NCI-H2029 treated with DMSO at 0.1 percent for 48 hours (cell line): ENCODE data around the gene UBL3.

ENCODE experiments used
- DNase-seq: peaks from one replicate; lab custom pipeline; 2025; lab: John Stamatoyannopoulos, UW

Gene UBL3

GRCh38 chr13:29857085-29857484, 6.7 kb upstream of the UBL3 start:
- DNase-seq, result no peak

- no peak for DNase-seq
Observed at GRCh38 chr13:29856426-29856825, 6.0 kb upstream of the UBL3 start.

- no peak for DNase-seq
Observed at GRCh38 chr13:29855784-29856183, 5.4 kb upstream of the UBL3 start.

- DNase-seq, result no peak
Observed at GRCh38 chr13:29855009-29855408, 4.6 kb upstream of the UBL3 start.

GRCh38 chr13:29853131-29853530, 2.7 kb upstream of the UBL3 start:
- no peak for DNase-seq

- no peak for DNase-seq
Observed at GRCh38 chr13:29852472-29853054, 2.1 kb upstream of the UBL3 start.

- DNase-seq, result no peak
Observed at GRCh38 chr13:29849731-29850212, 645 bp downstream of the UBL3 start.

GRCh38 chr13:29849071-29849631, 1.3 kb downstream of the UBL3 start:
- DNase-seq, result no peak

- DNase-seq, result no peak
Observed at GRCh38 chr13:29847501-29847983, 2.9 kb downstream of the UBL3 start.

GRCh38 chr13:29846475-29847256, 3.8 kb downstream of the UBL3 start:
- no peak for DNase-seq

GRCh38 chr13:29845440-29846056, 4.9 kb downstream of the UBL3 start:
- DNase-seq, result no peak

- no peak for DNase-seq
Observed at GRCh38 chr13:29844441-29844840, 6.0 kb downstream of the UBL3 start.

GRCh38 chr13:29840585-29840984, 9.8 kb downstream of the UBL3 start:
- no peak for DNase-seq

- DNase-seq, result no peak
Observed at GRCh38 chr13:29835280-29836061, 14.9 kb downstream of the UBL3 start.

GRCh38 chr13:29832761-29833298, 17.6 kb downstream of the UBL3 start:
- no peak for DNase-seq

- DNase-seq, result no peak
Observed at GRCh38 chr13:29830000-29830399, 20.4 kb downstream of the UBL3 start.

- DNase-seq, result no peak
Observed at GRCh38 chr13:29819143-29819542, 31.3 kb downstream of the UBL3 start.

- DNase-seq, result no peak
Observed at GRCh38 chr13:29817604-29818378, 32.6 kb downstream of the UBL3 start.

- DNase-seq, result no peak
Observed at GRCh38 chr13:29816715-29817114, 33.7 kb downstream of the UBL3 start.

- no peak for DNase-seq
Observed at GRCh38 chr13:29815336-29815735, 35.1 kb downstream of the UBL3 start.

GRCh38 chr13:29810898-29811297, 39.5 kb downstream of the UBL3 start:
- no peak for DNase-seq
